ENCODE data around the gene RMC1.
"Not testable (repeated sequence)": the region's sequence is repeated elsewhere in the genome, so short reads cannot be mapped to it uniquely, and the experiment has no call there.

The RMC1 gene

GRCh38 chr18:23498117-23498516 is 5.2 kb upstream of the RMC1 start:
- no peak for DNase-seq (ENCODE audit: low read depth)

- DNase-seq (ENCODE audit: low read depth) = peak; percentile 37
Observed at GRCh38 chr18:23498877-23499276, 4.4 kb upstream of the RMC1 start.

- no peak for DNase-seq (ENCODE audit: low read depth)
Observed at GRCh38 chr18:23499291-23499781, 4.0 kb upstream of the RMC1 start.

GRCh38 chr18:23501626-23502025 is 1.7 kb upstream of the RMC1 start:
- DNase-seq (ENCODE audit: low read depth) = no peak

GRCh38 chr18:23502516-23503037 is 734 bp upstream of the RMC1 start:
- no peak for DNase-seq (ENCODE audit: low read depth)

- no peak for DNase-seq (ENCODE audit: low read depth)
Observed at GRCh38 chr18:23503963-23504344, 643 bp downstream of the RMC1 start.

- no peak for DNase-seq (ENCODE audit: low read depth)
Observed at GRCh38 chr18:23504720-23505119, 1.4 kb downstream of the RMC1 start.

GRCh38 chr18:23506393-23506792 is 3.1 kb downstream of the RMC1 start:
- no peak for DNase-seq (ENCODE audit: low read depth)

- DNase-seq (ENCODE audit: low read depth) = not testable (repeated sequence)
Observed at GRCh38 chr18:23510923-23511322, 7.6 kb downstream of the RMC1 start.

- DNase-seq (ENCODE audit: low read depth) = not testable (repeated sequence)
Observed at GRCh38 chr18:23512216-23512615, 8.9 kb downstream of the RMC1 start.

GRCh38 chr18:23512641-23513040 is 9.3 kb downstream of the RMC1 start:
- no peak for DNase-seq (ENCODE audit: low read depth)

GRCh38 chr18:23515911-23516546 is 12.7 kb downstream of the RMC1 start:
- peak; percentile 44 for DNase-seq (ENCODE audit: low read depth)

- no peak for DNase-seq (ENCODE audit: low read depth)
Observed at GRCh38 chr18:23519734-23520133, 16.4 kb downstream of the RMC1 start.

- DNase-seq (ENCODE audit: low read depth) = no peak
Observed at GRCh38 chr18:23521271-23521670, 18.0 kb downstream of the RMC1 start.

- no peak for DNase-seq (ENCODE audit: low read depth)
Observed at GRCh38 chr18:23521907-23522306, 18.6 kb downstream of the RMC1 start.

- no peak for DNase-seq (ENCODE audit: low read depth)
Observed at GRCh38 chr18:23523429-23524212, 20.3 kb downstream of the RMC1 start.

- DNase-seq (ENCODE audit: low read depth) = no peak
Observed at GRCh38 chr18:23524213-23524707, 20.9 kb downstream of the RMC1 start.

GRCh38 chr18:23526501-23527063 is 23.3 kb downstream of the RMC1 start:
- no peak for DNase-seq (ENCODE audit: low read depth)

- DNase-seq (ENCODE audit: low read depth) = no peak
Observed at GRCh38 chr18:23528580-23529472, 25.5 kb downstream of the RMC1 start.

GRCh38 chr18:23529604-23530003 is 26.3 kb downstream of the RMC1 start:
- no peak for DNase-seq (ENCODE audit: low read depth)

GRCh38 chr18:23530195-23530594 is 26.9 kb downstream of the RMC1 start:
- no peak for DNase-seq (ENCODE audit: low read depth)

- no peak for DNase-seq (ENCODE audit: low read depth)
Observed at GRCh38 chr18:23531912-23532311, 28.6 kb downstream of the RMC1 start.

Data from stimulated activated CD8-positive, alpha-beta memory T cell treated with anti-CD3 and anti-CD28 coated beads, Interleukin-7, amount 100 ng/mL, for 24 hours (primary cell).